GM23338 (cell line): ENCODE measurements around the gene CCDC187. TPM values are rescaled to one million over a fixed set of nuclear protein-coding genes. Genes with fewer than 3 reads are reported as not detected.

Source experiments
- ATAC-seq: fragments of 200-7000 bp; cut with Tn5 transposase; 3 replicates; pipeline ENCODE4 v1.9.1; 2020
- DNase-seq: peaks from one replicate; pipeline ENCODE4 v3.0.0-alpha.2; 2015; ENCODE audit warnings: low spot score
- H2AFZ ChIP-seq: fragments of 200-600 bp; sonication (generic); 2 replicates; pipeline ENCODE4 v1.8.0; 2016; ENCODE audit warnings: antibody characterized with exemption, mild to moderate bottlenecking, moderate library complexity
- H3F3A ChIP-seq: fragments of 200-600 bp; sonication (generic); replicated peaks from 2 replicates; pipeline ENCODE4 v1.8.0; 2017; ENCODE audit warnings: antibody characterized with exemption, mixed run types, low read depth
- H3K27ac ChIP-seq: fragments of 200-600 bp; sonication (generic); 2 replicates; pipeline ENCODE4 v1.6.1; 2016; ENCODE audit warnings: low read depth
- H3K27me3 ChIP-seq: fragments of 200-600 bp; sonication (generic); 2 replicates; pipeline ENCODE4 v1.8.0; 2016; ENCODE audit warnings: mild to moderate bottlenecking, mixed run types, moderate library complexity; ENCODE audit not compliant: insufficient read depth
- H3K36me3 ChIP-seq: fragments of 200-600 bp; sonication (generic); 2 replicates; pipeline ENCODE4 v1.8.0; 2016; ENCODE audit warnings: mild to moderate bottlenecking; ENCODE audit not compliant: insufficient read depth
- H3K4me1 ChIP-seq: fragments of 200-600 bp; sonication (generic); 2 replicates; pipeline ENCODE4 v1.8.0; 2016; ENCODE audit warnings: mild to moderate bottlenecking, moderate library complexity; ENCODE audit not compliant: insufficient read depth
- H3K4me2 ChIP-seq: fragments of 200-600 bp; sonication (generic); 2 replicates; pipeline ENCODE4 v1.7.1; 2017; ENCODE audit warnings: mixed run types
- H3K4me3 ChIP-seq: fragments of 200-600 bp; sonication (generic); 2 replicates; pipeline ENCODE4 v1.6.1; 2016; ENCODE audit warnings: mixed run types
- H3K79me2 ChIP-seq: fragments of 200-600 bp; sonication (generic); replicated peaks from 2 replicates; pipeline ENCODE4 v1.8.0; 2017; ENCODE audit warnings: mild to moderate bottlenecking; ENCODE audit not compliant: insufficient read depth
- H3K9me2 ChIP-seq: fragments of 200-600 bp; sonication (generic); 2 replicates; pipeline ENCODE4 v1.8.0; 2017; ENCODE audit not compliant: insufficient read depth
- H4K20me1 ChIP-seq: fragments of 200-600 bp; sonication (generic); replicated peaks from 2 replicates; pipeline ENCODE4 v1.8.0; 2017; ENCODE audit warnings: mild to moderate bottlenecking; ENCODE audit not compliant: insufficient read depth
- H3K27ac Mint-ChIP-seq: 2 replicates; pipeline ENCODE4 v1.8.0; 2020; ENCODE audit warnings: inconsistent platforms, mild to moderate bottlenecking, moderate library complexity, mixed read lengths
- H3K27me3 Mint-ChIP-seq: 3 replicates; pipeline ENCODE4 v1.8.0; 2022; ENCODE audit warnings: low read depth, mild to moderate bottlenecking, moderate library complexity, mixed read lengths, inconsistent platforms; ENCODE audit not compliant: insufficient read depth, poor library complexity
- H3K36me3 Mint-ChIP-seq: 3 replicates; pipeline ENCODE4 v1.8.0; 2021; ENCODE audit warnings: low read depth, mild to moderate bottlenecking, inconsistent platforms, moderate library complexity, mixed read lengths
- H3K4me1 Mint-ChIP-seq: 3 replicates; pipeline ENCODE4 v1.8.0; 2020; ENCODE audit warnings: mild to moderate bottlenecking, inconsistent platforms, mixed read lengths
- H3K4me3 Mint-ChIP-seq: 3 replicates; pipeline ENCODE4 v1.8.0; 2021; ENCODE audit warnings: moderate library complexity, mild to moderate bottlenecking, inconsistent platforms, mixed read lengths
- H3K9me3 Mint-ChIP-seq: 3 replicates; pipeline ENCODE4 v1.8.0; 2020; ENCODE audit warnings: moderate library complexity, mild to moderate bottlenecking, inconsistent platforms, mixed read lengths
- CTCF ChIP-seq, 2 experiments: fragments of 200-600 bp in 1 of 2; sonication (generic) in 1 of 2; conservative IDR thresholded peaks; 2 replicates each; pipeline versions ENCODE4 v1.5.1 to v1.6.1; 2016 to 2017; ENCODE audit warnings: antibody characterized with exemption in 2 of 2, low read depth in 2 of 2, mild to moderate bottlenecking in 2 of 2, moderate library complexity in 1 of 2
- EZH2phosphoT487 ChIP-seq: fragments of 200-600 bp; sonication (generic); IDR thresholded peaks from one replicate; pipeline ENCODE4 v1.8.1; 2018; ENCODE audit warnings: antibody characterized with exemption; ENCODE audit not compliant: unreplicated experiment
- NANOG ChIP-seq: IDR thresholded peaks from 2 replicates; pipeline ENCODE4 v1.6.1; 2016; ENCODE audit warnings: antibody characterized with exemption, borderline replicate concordance
- POLR2AphosphoS5 ChIP-seq: IDR thresholded peaks from 2 replicates; pipeline ENCODE4 v1.6.1; 2016; ENCODE audit warnings: antibody characterized with exemption, low read depth
- STAT1 ChIP-seq: IDR thresholded peaks from one replicate; pipeline ENCODE4 v1.6.1; 2016; ENCODE audit warnings: antibody characterized with exemption; ENCODE audit not compliant: unreplicated experiment
- ZNF114 ChIP-seq: fragments of 250-450 bp; sonication (Bioruptor Pico); IDR thresholded peaks from 2 replicates; pipeline ENCODE4 v1.5.0; 2020; ENCODE audit warnings: mild to moderate bottlenecking, moderate library complexity
- ZNF331 ChIP-seq: fragments of 250-450 bp; sonication (Bioruptor Pico); IDR thresholded peaks from 2 replicates; pipeline ENCODE4 v1.5.0; 2020; ENCODE audit warnings: low read depth, mild to moderate bottlenecking, moderate library complexity
- ZNF462 ChIP-seq: fragments of 250-450 bp; sonication (Bioruptor Pico); IDR thresholded peaks from 2 replicates; pipeline ENCODE4 v1.5.0; 2020; ENCODE audit warnings: mild to moderate bottlenecking, moderate library complexity
- polyA plus RNA-seq: library from polyadenylated mRNA; unstranded; fragments of >200 nt; fragmentation: Nextera tagmentation; extraction: Ambion mirVana; gene quantifications from 2 replicates; pipeline ENCODE4 v1.2.1, GENCODE V29; 2016
- total RNA-seq: library from RNA; depleted of rRNA; stranded (reverse); fragments of >200 nt; shearing (Covaris generic); gene quantifications from 2 replicates; pipeline ENCODE4 v1.2.3, GENCODE V29; 2014

Gene CCDC187
- total and polyA plus RNA-seq, 2 experiments from 2014 or later: 0.14 TPM; not detected in 1

GRCh38 chr9:136291306-136292025 lies 12.4 kb downstream of the CCDC187 start (continued):
- TF ChIP-seq ZNF462 (CRISPR knock-in tag): no peak
- TF ChIP-seq EZH2phosphoT487: no peak
- no peak for TF ChIP-seq STAT1
- TF ChIP-seq ZNF331: no peak
- no peak for TF ChIP-seq ZNF114 (CRISPR knock-in tag)

GRCh38 chr9:136290508-136291000 lies 13.3 kb downstream of the CCDC187 start:
- no peak overlapping the region for H3K27ac Mint-ChIP-seq
- no peak for DNase-seq
- no peak overlapping the region for H3K4me2 ChIP-seq
- no peak overlapping the region for H3K27ac ChIP-seq
- H3K9me3 Mint-ChIP-seq: no peaks in the 10 kb centered on the region
- H4K20me1 ChIP-seq: no peaks in the 10 kb centered on the region
- no peaks in the 10 kb centered on the region for H3K36me3 ChIP-seq
- H3F3A ChIP-seq: peaks cover 11% of the 10 kb centered on the region; the same call in 1 of the 2 replicates
- H3K27me3 ChIP-seq: no peaks in the 10 kb centered on the region
- H3K36me3 Mint-ChIP-seq: no peaks in the 10 kb centered on the region
- peaks cover 3% of the 10 kb centered on the region for H3K27me3 Mint-ChIP-seq
- H3K9me2 ChIP-seq: no peaks in the 10 kb centered on the region
- H3K4me3 Mint-ChIP-seq: no peak overlapping the region
- H2AFZ ChIP-seq: no peak overlapping the region
- H3K4me3 ChIP-seq: no peak overlapping the region
- ATAC-seq: no peak; the same call in 2 of the 3 replicates
- no peaks in the 10 kb centered on the region for H3K79me2 ChIP-seq
- H3K4me1 ChIP-seq: no peaks in the 10 kb centered on the region
- no peaks in the 10 kb centered on the region for H3K4me1 Mint-ChIP-seq
- TF ChIP-seq NANOG (no peak), ZNF114 (CRISPR knock-in tag) (no peak), EZH2phosphoT487 (no peak), POLR2AphosphoS5 (no peak), CTCF (conservative IDR thresholded peaks at IDR 0.05; ENCODE audit: low read depth in 2 of 2) (no peak), ZNF331 (no peak)
